Naive thymus-derived CD4-positive, alpha-beta T cell (primary cell): Measurements from ENCODE around the gene CD101. TPM values are rescaled to one million over a fixed set of nuclear protein-coding genes. Genes with fewer than 3 reads are reported as not detected.

Experiments used
- ATAC-seq: fragments of 150-1000 bp; cut with Tn5 transposase; 2 replicates; pipeline ENCODE4 v1.10.0; 2021; ENCODE audit warnings: mild to moderate bottlenecking, moderate library complexity
- CTCF ChIA-PET: fragments of 350-600 bp; sonication (Branson Sonifier 250); formaldehyde crosslinking; loops from one replicate; lab custom pipeline; 2021; ENCODE audit warnings: antibody characterized with exemption; lab: Charles Lee
- POLR2A ChIA-PET: fragments of 350-600 bp; sonication (Branson Sonifier 250); formaldehyde crosslinking; loops from one replicate; lab custom pipeline; 2021; ENCODE audit warnings: antibody characterized with exemption, inconsistent platforms; lab: Charles Lee
- DNase-seq, 9 donors: peaks; one replicate each; pipeline versions ENCODE4 v3.0.0 to v3.0.0-alpha.2; 2020 to 2022; ENCODE audit warnings: mixed read lengths in 1 of 9
- H3K27ac ChIP-seq: one replicate; pipeline ENCODE4 v1.7.0; 2013; ENCODE audit warnings: mild to moderate bottlenecking, low read depth, low read length, moderate library complexity
- H3K27me3 ChIP-seq, 2 donors: one replicate each; pipeline ENCODE4 v1.7.0; 2013; ENCODE audit warnings: low read length in 2 of 2, mild to moderate bottlenecking in 2 of 2, moderate library complexity in 2 of 2; ENCODE audit not compliant: control insufficient read depth in 2 of 2, insufficient read depth in 2 of 2
- H3K36me3 ChIP-seq, 3 experiments: 1 replicate in 2 of 3; 2 replicates in 1 of 3; pipeline ENCODE4 v1.7.0; 2013; ENCODE audit warnings: low read length in 3 of 3, mild to moderate bottlenecking in 3 of 3, moderate library complexity in 1 of 3; ENCODE audit not compliant: insufficient read depth in 3 of 3, control insufficient read depth in 2 of 3
- H3K4me1 ChIP-seq, 2 donors: one replicate each; pipeline ENCODE4 v1.7.0; 2013; ENCODE audit warnings: low read length in 2 of 2, mild to moderate bottlenecking in 2 of 2, moderate library complexity in 1 of 2; ENCODE audit not compliant: control insufficient read depth in 2 of 2, insufficient read depth in 2 of 2
- H3K4me3 ChIP-seq: 2 replicates; pipeline ENCODE4 v1.7.0; 2013; ENCODE audit warnings: mild to moderate bottlenecking, low read length
- H3K9me3 ChIP-seq, 3 experiments: 1 replicate in 2 of 3; 2 replicates in 1 of 3; pipeline ENCODE4 v1.7.0; 2013; ENCODE audit warnings: low read length in 3 of 3; ENCODE audit not compliant: control insufficient read depth in 2 of 3
- H3K27ac Mint-ChIP-seq, 9 donors: one replicate each; pipeline ENCODE4 v1.8.0; 2020 to 2022; ENCODE audit warnings: mixed read lengths in 9 of 9, mild to moderate bottlenecking in 8 of 9, moderate library complexity in 5 of 9, inconsistent platforms in 2 of 9
- H3K27me3 Mint-ChIP-seq, 5 donors: one replicate each; pipeline ENCODE4 v1.8.0; 2021 to 2022; ENCODE audit warnings: mixed read lengths in 5 of 5, mild to moderate bottlenecking in 1 of 5
- H3K36me3 Mint-ChIP-seq, 5 donors: one replicate each; pipeline ENCODE4 v1.8.0; 2020 to 2022; ENCODE audit warnings: mixed read lengths in 5 of 5, mild to moderate bottlenecking in 3 of 5, inconsistent platforms in 1 of 5
- H3K4me1 Mint-ChIP-seq, 7 donors: one replicate each; pipeline ENCODE4 v1.8.0; 2020 to 2022; ENCODE audit warnings: mixed read lengths in 7 of 7, mild to moderate bottlenecking in 3 of 7, inconsistent platforms in 1 of 7
- H3K4me3 Mint-ChIP-seq, 10 donors: one replicate each; pipeline ENCODE4 v1.8.0; 2020 to 2022; ENCODE audit warnings: mild to moderate bottlenecking in 10 of 10, mixed read lengths in 10 of 10, moderate library complexity in 6 of 10, inconsistent platforms in 2 of 10
- H3K9me3 Mint-ChIP-seq, 11 donors: one replicate each; pipeline ENCODE4 v1.8.0; 2020 to 2022; ENCODE audit warnings: mixed read lengths in 11 of 11, mild to moderate bottlenecking in 4 of 11, inconsistent platforms in 1 of 11, moderate library complexity in 1 of 11
- intact Hi-C, 2 donors: fragments of 100-400 bp; cut with micrococcal nuclease; formaldehyde crosslinking; loops; one replicate each; pipeline ENCODE4 v1.15.1; 2023
- polyA plus RNA-seq, 2 donors: library from polyadenylated mRNA; unstranded; fragments of 300-500 nt; fragmentation: Illumina TruSeq; gene quantifications; one replicate each; pipeline ENCODE4 v1.2.3, GENCODE V29; 2021
- total RNA-seq, 6 experiments: library from RNA in 5 of 6; stranded (reverse) in 5 of 6; gene quantifications; 1 replicate in 5 of 6; 2 replicates in 1 of 6; pipeline ENCODE4 v1.2.3 and lab custom pipeline; 2021 to 2026

CD101 gene
- total and polyA plus RNA-seq, 7 experiments from 2014 or later, result 3.9 to 15.4 (median 9.9) TPM

DNA sequence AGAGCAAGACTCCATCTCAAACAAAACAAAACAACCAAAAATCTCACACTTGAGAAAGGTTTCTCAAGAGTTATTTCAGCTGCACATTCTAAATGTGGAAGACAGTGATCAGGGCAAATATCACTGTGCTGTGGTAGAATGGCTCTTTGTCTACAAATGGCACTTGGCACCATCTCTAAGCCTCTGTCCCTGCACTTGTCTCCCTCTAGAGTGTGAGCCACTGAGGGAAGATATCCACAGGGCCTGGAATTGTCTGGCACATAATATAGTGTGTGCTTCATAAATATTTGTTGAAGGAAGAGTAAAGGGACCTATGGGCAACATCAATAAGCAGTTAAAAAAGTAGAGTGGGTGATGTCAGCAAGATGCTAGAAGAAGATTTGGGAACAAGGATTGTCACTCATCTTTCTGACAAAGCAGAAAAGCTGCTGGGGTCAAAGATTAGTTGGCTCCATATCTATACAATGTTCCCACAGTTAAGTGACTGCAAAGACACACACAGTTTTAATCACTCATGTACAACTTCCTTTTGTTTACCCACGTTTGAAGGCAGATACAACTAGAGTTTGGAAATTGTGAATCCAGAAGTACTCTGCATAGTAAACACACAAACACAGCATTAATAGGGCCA, 19.1 kb downstream of the CD101 start:
- Mint-ChIP-seq H3K27ac (no peak overlapping the region), H3K4me1 (peaks cover 0 to 31% (median 11%) of the 10 kb centered on the region in 7 donors), H3K36me3 (peaks cover 0 to 26% (median 16%) of the 10 kb centered on the region in 5 donors), H3K27me3 (peaks cover 0 to 3% (median 0%) of the 10 kb centered on the region in 5 donors), H3K4me3 (no peak overlapping the region), H3K9me3 (peaks cover 0 to 5% (median 0%) of the 10 kb centered on the region in 11 donors)
- ATAC-seq, result no peak
- Histone ChIP-seq H3K9me3 (no peaks in the 10 kb centered on the region), H3K4me1 (no peaks in the 10 kb centered on the region), H3K27me3 (no peaks in the 10 kb centered on the region), H3K27ac (no peak overlapping the region), H3K36me3 (peaks cover 0 to 4% (median 0%) of the 10 kb centered on the region in 3 experiments), H3K4me3 (no peak overlapping the region)
- intact Hi-C loops, result no loop called here
- POLR2A ChIA-PET, result interaction anchor here (1.1 kb wide), 2 partner anchors 21 to 29 kb away, joined by 3 read pairs; no protein-coding TSS in a partner anchor
- CTCF ChIA-PET, result no interaction called here
- DNase-seq, result no peak

DNA sequence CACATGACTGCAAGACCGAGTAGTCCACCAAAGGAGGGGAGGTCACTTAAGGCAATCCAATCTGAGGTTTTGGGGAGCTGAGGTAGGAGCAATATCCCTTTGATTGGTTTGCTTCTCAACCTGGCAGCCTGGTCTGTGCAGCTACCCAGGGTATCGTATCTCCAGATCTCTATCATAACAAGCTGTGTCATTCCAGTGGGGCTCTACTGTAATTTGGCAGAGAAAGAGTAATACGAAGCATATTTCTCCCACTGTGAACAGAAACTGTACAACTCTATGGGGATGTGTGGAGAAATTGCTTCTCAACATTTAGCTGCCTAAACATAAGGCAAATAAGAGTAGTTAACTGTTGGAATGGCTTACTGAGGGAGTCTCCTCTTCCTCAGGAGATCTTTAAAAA, 20.6 kb downstream of the CD101 start:
- no peak overlapping the region for H3K4me3 ChIP-seq
- Mint-ChIP-seq H3K27ac (no peak overlapping the region), H3K9me3 (peaks cover 0 to 5% (median 0%) of the 10 kb centered on the region in 11 donors), H3K36me3 (peaks cover 0 to 26% (median 16%) of the 10 kb centered on the region in 5 donors), H3K27me3 (peaks cover 0 to 3% (median 0%) of the 10 kb centered on the region in 5 donors), H3K4me3 (no peak overlapping the region), H3K4me1 (peaks cover 0 to 20% (median 7%) of the 10 kb centered on the region in 7 donors)
- intact Hi-C loops, result no loop called here
- ATAC-seq, result no peak
- CTCF ChIA-PET, result interaction anchor here (0.8 kb wide), 1 partner anchor 13 kb away, joined by 3 read pairs; no protein-coding TSS in a partner anchor
- H3K36me3 ChIP-seq, result peaks cover 0 to 4% (median 0%) of the 10 kb centered on the region in 3 experiments
- POLR2A ChIA-PET, result interaction anchor here (1.2 kb wide), 1 partner anchor 13 kb away, joined by 4 read pairs; no protein-coding TSS in a partner anchor
- no peak overlapping the region for H3K27ac ChIP-seq
- no peaks in the 10 kb centered on the region for H3K9me3 ChIP-seq
- no peaks in the 10 kb centered on the region for H3K27me3 ChIP-seq
- no peaks in the 10 kb centered on the region for H3K4me1 ChIP-seq
- DNase-seq, result no peak

DNA sequence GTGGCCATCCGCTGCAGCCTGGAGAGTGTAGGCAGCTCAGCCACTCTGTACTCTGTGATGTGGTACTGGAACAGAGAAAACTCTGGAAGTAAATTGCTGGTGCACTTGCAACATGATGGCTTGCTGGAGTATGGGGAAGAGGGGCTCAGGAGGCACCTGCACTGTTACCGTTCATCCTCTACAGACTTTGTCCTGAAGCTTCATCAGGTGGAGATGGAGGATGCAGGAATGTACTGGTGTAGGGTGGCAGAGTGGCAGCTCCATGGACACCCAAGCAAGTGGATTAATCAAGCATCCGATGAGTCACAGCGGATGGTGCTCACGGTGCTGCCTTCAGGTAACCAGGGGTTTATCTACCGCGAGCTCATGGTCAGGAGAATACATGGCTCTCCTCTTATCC, 24.0 kb downstream of the CD101 start:
- no peak overlapping the region for H3K4me3 ChIP-seq
- Mint-ChIP-seq H3K27me3 (peaks cover 0 to 3% (median 0%) of the 10 kb centered on the region in 5 donors), H3K4me1 (peaks cover 0 to 5% (median 4%) of the 10 kb centered on the region in 7 donors), H3K36me3 (peaks cover 0 to 15% (median 7%) of the 10 kb centered on the region in 5 donors), H3K27ac (peak overlapping the region in 1 of 9 donors; percentile 26), H3K9me3 (no peaks in the 10 kb centered on the region), H3K4me3 (no peak overlapping the region)
- no peaks in the 10 kb centered on the region for H3K27me3 ChIP-seq
- ATAC-seq (no peak), DNase-seq (no peak)
- no peaks in the 10 kb centered on the region for H3K4me1 ChIP-seq
- CTCF ChIA-PET, result no interaction called here
- no peak overlapping the region for H3K27ac ChIP-seq
- POLR2A ChIA-PET, result no interaction called here
- intact Hi-C loops, result no loop called here
- no peaks in the 10 kb centered on the region for H3K9me3 ChIP-seq
- peaks cover 0 to 4% (median 0%) of the 10 kb centered on the region in 3 experiments for H3K36me3 ChIP-seq

DNA sequence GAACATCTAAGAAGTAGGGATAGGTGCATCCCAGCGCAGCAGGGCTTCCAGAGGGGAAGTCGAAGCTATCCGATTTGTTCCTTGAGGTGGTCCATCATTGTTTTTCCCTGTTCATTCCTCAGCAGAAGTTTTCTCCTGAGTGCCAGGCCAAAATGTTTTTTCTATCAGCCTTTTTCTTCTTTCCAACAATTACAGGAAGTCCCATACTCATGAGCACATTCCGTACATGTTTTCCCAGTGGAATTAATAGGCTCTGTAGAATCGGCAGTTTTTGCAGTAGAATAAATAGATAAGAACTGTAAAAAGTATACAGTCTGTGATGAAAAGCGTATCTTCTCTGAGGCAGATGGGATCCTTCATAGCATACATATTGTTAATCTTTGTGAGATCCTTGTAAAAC, 24.8 kb downstream of the CD101 start:
- Histone ChIP-seq H3K9me3 (no peaks in the 10 kb centered on the region), H3K4me1 (no peaks in the 10 kb centered on the region), H3K27ac (no peak overlapping the region), H3K4me3 (no peak overlapping the region), H3K36me3 (peaks cover 0 to 4% (median 0%) of the 10 kb centered on the region in 3 experiments), H3K27me3 (no peaks in the 10 kb centered on the region)
- H3K9me3 Mint-ChIP-seq, result no peaks in the 10 kb centered on the region
- POLR2A ChIA-PET, result no interaction called here
- CTCF ChIA-PET, result no interaction called here
- H3K4me1 Mint-ChIP-seq, result peaks cover 0 to 6% (median 4%) of the 10 kb centered on the region in 7 donors
- DNase-seq (no peak), ATAC-seq (no peak)
- intact Hi-C loops, result no loop called here
- H3K27ac Mint-ChIP-seq, result peak overlapping the region in 1 of 9 donors; percentile 6
- H3K4me3 Mint-ChIP-seq, result no peak overlapping the region
- peaks cover 0 to 15% (median 7%) of the 10 kb centered on the region in 5 donors for H3K36me3 Mint-ChIP-seq
- peaks cover 0 to 3% (median 0%) of the 10 kb centered on the region in 5 donors for H3K27me3 Mint-ChIP-seq

DNA sequence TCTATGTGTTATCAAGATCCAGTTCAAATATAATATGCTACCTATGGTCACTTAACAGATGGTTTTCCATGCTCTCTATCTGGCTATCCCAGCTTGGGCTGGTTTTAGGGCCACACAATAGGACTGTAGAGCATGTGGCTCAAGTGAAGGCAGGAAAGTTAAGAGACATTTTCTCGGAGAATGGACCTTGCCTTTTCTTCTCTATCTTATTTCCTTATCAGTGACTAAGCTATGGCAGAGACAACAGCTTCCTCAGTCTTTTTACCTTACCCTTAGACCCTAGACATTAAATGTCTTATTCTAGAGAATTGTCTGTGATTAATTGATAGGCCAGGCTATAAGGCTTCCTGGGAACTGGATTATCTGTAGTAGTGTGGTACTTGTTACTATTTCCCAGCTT, 28.1 kb downstream of the CD101 start:
- Histone ChIP-seq H3K27ac (no peak overlapping the region), H3K9me3 (no peaks in the 10 kb centered on the region), H3K36me3 (no peaks in the 10 kb centered on the region), H3K4me3 (no peak overlapping the region), H3K27me3 (no peaks in the 10 kb centered on the region), H3K4me1 (no peaks in the 10 kb centered on the region)
- Mint-ChIP-seq H3K27ac (no peak overlapping the region), H3K4me1 (peaks cover 6 to 28% (median 15%) of the 10 kb centered on the region in 7 donors), H3K27me3 (peaks cover 0 to 1% (median 0%) of the 10 kb centered on the region in 5 donors), H3K9me3 (no peaks in the 10 kb centered on the region), H3K4me3 (no peak overlapping the region), H3K36me3 (peaks cover 0 to 6% (median 1%) of the 10 kb centered on the region in 5 donors)
- ATAC-seq (no peak), DNase-seq (no peak)
- ChIA-PET POLR2A (no interaction called here), CTCF (interaction anchor here (0.6 kb wide), 1 partner anchor 599 kb away, joined by 3 read pairs; no protein-coding TSS in a partner anchor)
- intact Hi-C loops, result no loop called here

DNA sequence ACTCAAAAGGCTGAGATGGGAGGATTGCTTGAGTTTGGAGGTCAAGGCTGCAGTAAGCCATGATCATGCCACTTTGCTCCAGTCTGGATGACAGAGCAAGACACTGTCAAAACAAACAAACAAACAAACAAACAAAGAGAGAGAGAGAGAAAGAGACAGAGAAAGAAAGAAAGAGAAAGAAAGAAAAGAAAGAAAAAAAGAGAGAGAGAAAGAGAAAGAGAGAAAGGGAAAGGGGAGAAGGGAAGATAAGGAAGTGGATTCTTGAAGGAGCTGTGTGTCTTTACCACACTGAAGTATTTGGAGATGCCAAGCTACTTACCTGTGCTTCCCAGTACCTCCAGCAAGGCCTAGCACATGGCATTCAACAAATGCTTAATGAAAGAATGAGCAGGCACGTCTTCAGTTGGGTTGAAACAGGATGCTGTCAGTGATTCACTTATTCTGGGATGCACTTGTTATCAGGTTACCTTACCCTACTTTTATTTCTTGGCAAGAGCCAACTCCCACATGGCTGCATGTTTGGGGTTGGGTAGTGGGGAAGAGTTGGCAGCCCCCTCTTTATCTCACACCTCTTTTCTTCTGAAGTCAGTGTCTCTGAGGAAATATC, 28.8 kb downstream of the CD101 start:
- peaks cover 0 to 6% (median 0%) of the 10 kb centered on the region in 5 donors for H3K36me3 Mint-ChIP-seq
- Histone ChIP-seq H3K36me3 (no peaks in the 10 kb centered on the region), H3K9me3 (no peaks in the 10 kb centered on the region), H3K27me3 (no peaks in the 10 kb centered on the region), H3K4me1 (no peaks in the 10 kb centered on the region), H3K4me3 (no peak overlapping the region), H3K27ac (no peak overlapping the region)
- ATAC-seq (no peak), DNase-seq (no peak)
- intact Hi-C loops, result no loop called here
- no peaks in the 10 kb centered on the region for H3K27me3 Mint-ChIP-seq
- POLR2A ChIA-PET, result no interaction called here
- peaks cover 6 to 28% (median 15%) of the 10 kb centered on the region in 7 donors for H3K4me1 Mint-ChIP-seq
- H3K9me3 Mint-ChIP-seq, result no peaks in the 10 kb centered on the region
- no peak overlapping the region for H3K4me3 Mint-ChIP-seq
- CTCF ChIA-PET, result no interaction called here
- peak overlapping the region in 1 of 9 donors; percentile 23 for H3K27ac Mint-ChIP-seq
